Measurements from ENCODE around the gene THAP9. TPM values are rescaled to one million over a fixed set of nuclear protein-coding genes. Genes with fewer than 3 reads are reported as not detected.

Gene THAP9
- total and polyA plus RNA-seq, 8 donors = 1.7 to 3.5 (median 2.6) TPM

DNA sequence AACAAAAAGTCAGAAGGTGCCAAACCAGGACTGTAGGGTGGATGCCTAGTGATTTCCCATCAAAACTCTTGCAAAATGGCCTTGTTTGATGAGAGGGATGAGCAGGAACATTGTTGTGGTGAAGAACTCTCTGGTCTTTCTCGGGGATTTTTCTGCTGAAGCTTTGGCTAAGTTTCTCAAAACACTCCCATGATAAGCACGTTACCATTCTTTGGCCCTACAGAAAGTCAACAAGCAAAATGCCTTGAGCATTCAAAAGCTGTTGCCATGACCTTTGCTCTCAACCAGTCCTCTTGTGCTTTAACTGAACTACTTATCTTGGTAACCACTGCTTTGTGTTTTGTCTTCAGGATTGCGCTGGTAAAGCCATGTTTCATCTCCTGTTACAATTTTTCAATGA lies 6.6 kb upstream of the THAP9 start:
- no peaks in the 10 kb centered on the region for H3K27me3 ChIP-seq
- H3K4me1 ChIP-seq = peaks cover 8 to 28% (median 16%) of the 10 kb centered on the region in 3 donors
- intact Hi-C loops (cut with DNase I) = no loop called here
- H3K27ac ChIP-seq = no peak overlapping the region
- DNase-seq = no peak
- H3K9me3 ChIP-seq = no peaks in the 10 kb centered on the region
- ATAC-seq = no peak
- TF ChIP-seq, protein P1, sequence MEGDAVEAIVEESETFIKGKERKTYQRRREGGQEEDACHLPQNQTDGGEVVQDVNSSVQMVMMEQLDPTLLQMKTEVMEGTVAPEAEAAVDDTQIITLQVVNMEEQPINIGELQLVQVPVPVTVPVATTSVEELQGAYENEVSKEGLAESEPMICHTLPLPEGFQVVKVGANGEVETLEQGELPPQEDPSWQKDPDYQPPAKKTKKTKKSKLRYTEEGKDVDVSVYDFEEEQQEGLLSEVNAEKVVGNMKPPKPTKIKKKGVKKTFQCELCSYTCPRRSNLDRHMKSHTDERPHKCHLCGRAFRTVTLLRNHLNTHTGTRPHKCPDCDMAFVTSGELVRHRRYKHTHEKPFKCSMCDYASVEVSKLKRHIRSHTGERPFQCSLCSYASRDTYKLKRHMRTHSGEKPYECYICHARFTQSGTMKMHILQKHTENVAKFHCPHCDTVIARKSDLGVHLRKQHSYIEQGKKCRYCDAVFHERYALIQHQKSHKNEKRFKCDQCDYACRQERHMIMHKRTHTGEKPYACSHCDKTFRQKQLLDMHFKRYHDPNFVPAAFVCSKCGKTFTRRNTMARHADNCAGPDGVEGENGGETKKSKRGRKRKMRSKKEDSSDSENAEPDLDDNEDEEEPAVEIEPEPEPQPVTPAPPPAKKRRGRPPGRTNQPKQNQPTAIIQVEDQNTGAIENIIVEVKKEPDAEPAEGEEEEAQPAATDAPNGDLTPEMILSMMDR (IDR thresholded peaks at IDR 0.05) = no peak
- H3K36me3 ChIP-seq = peaks cover 0 to 14% (median 5%) of the 10 kb centered on the region in 3 donors
- FAIRE-seq = no peak
- WGBS, 2 donors = 45 to 51% methylated on average over 3 of the region's 3 CpGs
- H3K4me3 ChIP-seq = no peak overlapping the region

DNA sequence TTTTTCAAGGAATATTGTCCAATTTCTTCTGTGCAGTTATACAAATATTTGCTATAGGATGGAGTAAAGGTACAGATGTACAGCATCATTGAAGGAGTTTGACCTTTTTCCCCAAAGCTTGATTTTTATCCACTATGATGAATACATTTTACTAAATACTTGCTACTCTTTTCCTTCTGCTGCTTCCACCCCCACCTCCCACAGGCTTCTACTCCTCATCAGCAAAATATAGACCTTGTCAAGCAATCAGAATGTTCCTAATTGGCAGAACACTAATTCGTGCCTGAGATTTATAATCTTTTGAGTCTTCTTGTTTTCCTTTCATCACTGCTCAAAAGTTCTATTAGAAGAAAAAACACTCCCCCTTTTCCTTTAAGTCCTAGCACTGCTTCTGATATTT lies 3.8 kb upstream of the THAP9 start:
- TF ChIP-seq, protein P1 (IDR thresholded peaks at IDR 0.05) = no peak
- Histone ChIP-seq H3K4me3 (no peak overlapping the region), H3K27me3 (no peaks in the 10 kb centered on the region), H3K36me3 (peaks cover 0 to 14% (median 5%) of the 10 kb centered on the region in 3 donors), H3K9me3 (no peaks in the 10 kb centered on the region), H3K27ac (no peak overlapping the region), H3K4me1 (peaks cover 8 to 29% (median 13%) of the 10 kb centered on the region in 3 donors)
- WGBS, 2 donors = 71 to 74% methylated on average over 1 of the region's 1 CpG
- ATAC-seq (no peak), DNase-seq (no peak), FAIRE-seq (no peak)
- intact Hi-C loops (cut with DNase I) = no loop called here

DNA sequence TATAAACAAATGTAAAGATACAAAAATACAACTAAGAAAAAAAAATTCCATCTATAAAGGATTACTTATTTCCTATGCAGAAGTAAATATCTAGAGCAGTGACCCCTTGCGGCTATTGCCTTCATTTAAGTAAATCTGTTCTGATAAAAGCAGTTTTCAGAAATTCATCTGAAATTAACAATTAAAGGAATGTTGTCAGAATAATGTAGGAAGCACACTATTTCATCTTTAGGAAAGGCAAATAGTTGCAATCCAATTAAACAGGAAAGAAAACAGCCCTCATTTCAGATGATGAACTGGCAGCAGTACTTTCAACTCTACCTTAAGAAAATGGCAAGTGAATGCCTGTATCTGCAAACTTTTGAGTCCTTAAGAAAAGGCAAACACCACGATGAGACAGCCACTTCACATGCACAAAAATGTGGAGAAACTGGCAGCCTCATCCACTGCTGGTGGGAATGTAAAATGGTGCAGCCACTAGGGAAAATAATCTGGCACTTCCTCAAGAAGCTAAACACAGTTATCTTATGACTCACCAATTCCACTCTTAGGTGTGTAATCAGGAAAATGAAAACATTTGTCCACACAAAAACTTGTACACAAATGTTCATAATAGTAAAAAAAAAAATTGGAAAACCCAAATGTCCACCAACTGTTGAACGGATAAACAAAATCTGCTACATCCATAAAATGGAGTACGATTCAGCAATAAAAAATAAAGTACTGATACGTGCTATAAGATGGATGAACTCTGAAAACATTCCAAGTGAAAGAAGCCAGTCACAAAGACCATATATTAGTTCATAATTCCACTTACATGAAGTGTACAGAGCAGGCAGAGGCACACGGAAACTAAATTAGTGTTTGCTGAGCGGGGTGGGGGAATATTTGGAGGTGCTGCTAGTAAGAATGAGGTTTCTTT lies 2.0 kb upstream of the THAP9 start:
- Histone ChIP-seq H3K27ac (peak overlapping the region in 3 of 4 donors; percentile 18 to 100 (median 99)), H3K4me1 (peaks cover 8 to 23% (median 13%) of the 10 kb centered on the region in 3 donors), H3K4me3 (peak overlapping the region in 3 of 4 donors; percentile 49 to 76 (median 68)), H3K9me3 (no peaks in the 10 kb centered on the region), H3K36me3 (peaks cover 0 to 8% (median 5%) of the 10 kb centered on the region in 3 donors), H3K27me3 (no peaks in the 10 kb centered on the region)
- ATAC-seq (peak; percentile 13 to 45 (median 34)), DNase-seq (peak in 3 of 6 donors; percentile 44 to 59 (median 48)), FAIRE-seq (peak; percentile 65)
- 21 to 22% methylated on average over 7 of the region's 7 CpGs for WGBS, 2 donors
- intact Hi-C loops (cut with DNase I) = no loop called here
- TF ChIP-seq, protein P1 (IDR thresholded peaks at IDR 0.05) = peak in 2 of 4 donors; percentile 31

DNA sequence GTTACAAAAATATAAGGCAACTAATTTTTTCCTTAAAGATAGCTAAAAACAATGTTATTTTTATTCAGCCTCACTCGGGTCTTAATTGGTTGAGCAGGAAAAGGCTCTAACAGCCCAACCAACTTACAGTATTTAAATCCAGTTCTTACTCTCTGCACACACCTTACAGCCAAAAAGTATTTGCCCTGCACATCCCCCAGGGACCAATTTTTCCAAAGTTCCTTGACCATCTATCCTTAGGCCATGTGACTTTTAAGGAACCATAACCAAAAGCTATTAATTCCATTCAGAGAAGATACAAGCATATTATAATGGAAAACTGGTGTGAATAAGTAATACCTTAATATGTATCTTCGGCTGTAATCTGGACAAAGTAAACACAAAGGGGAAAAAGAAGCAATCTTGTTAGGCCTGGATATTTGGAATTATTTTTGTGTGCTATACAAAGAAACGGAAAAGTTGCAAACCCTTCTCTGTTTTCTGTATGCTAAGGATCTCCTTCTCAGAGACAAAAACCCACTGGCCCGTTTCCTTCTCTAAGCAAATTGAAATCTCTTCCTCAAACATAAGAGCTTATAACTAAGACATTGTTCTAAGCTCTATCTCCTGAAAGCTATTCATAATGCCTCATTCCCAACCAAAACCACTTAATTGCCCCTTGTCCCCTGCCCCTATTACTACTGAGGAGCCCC lies 1.0 kb upstream of the THAP9 start:
- Histone ChIP-seq H3K36me3 (peaks cover 0 to 5% (median 0%) of the 10 kb centered on the region in 3 donors), H3K27me3 (no peaks in the 10 kb centered on the region), H3K9me3 (no peaks in the 10 kb centered on the region), H3K4me3 (peak overlapping the region; percentile 43 to 76 (median 58)), H3K4me1 (peaks cover 8 to 23% (median 13%) of the 10 kb centered on the region in 3 donors), H3K27ac (peak overlapping the region; percentile 99 to 100 (median 99))
- DNase-seq = no peak
- TF ChIP-seq, protein P1 (IDR thresholded peaks at IDR 0.05) = no peak
- no peak for FAIRE-seq
- WGBS, 2 donors = 1% methylated on average over 4 of the region's 4 CpGs
- ATAC-seq = peak in 1 of 4 donors; percentile 0
- intact Hi-C loops (cut with DNase I) = no loop called here
